Prostate gland (tissue), 2 donors: ENCODE measurements around the gene GRAMD1B.

Experiments
- POLR2A ChIP-seq: fragments of 450-650 bp; IDR thresholded peaks from one replicate; pipeline ENCODE4 v1.6.1; 2016; ENCODE audit warnings: antibody characterized with exemption, mild to moderate bottlenecking
- POLR2AphosphoS5 ChIP-seq: sonication (generic); formaldehyde crosslinking; IDR thresholded peaks from one replicate; pipeline ENCODE4 v1.6.1; 2017; ENCODE audit warnings: antibody characterized with exemption
- TF ChIP-seq, protein P1 (sequence below), 4 experiments: fragments of 200-600 bp in 2 of 4; fragments of 450-650 bp in 2 of 4; sonication (generic) in 2 of 4; IDR thresholded peaks; 1 replicate in 3 of 4; 2 replicates in 1 of 4; pipeline ENCODE4 v1.5.1; 2016 to 2019; ENCODE audit warnings: antibody characterized with exemption in 4 of 4, mild to moderate bottlenecking in 2 of 4, moderate library complexity in 2 of 4

DNA sequence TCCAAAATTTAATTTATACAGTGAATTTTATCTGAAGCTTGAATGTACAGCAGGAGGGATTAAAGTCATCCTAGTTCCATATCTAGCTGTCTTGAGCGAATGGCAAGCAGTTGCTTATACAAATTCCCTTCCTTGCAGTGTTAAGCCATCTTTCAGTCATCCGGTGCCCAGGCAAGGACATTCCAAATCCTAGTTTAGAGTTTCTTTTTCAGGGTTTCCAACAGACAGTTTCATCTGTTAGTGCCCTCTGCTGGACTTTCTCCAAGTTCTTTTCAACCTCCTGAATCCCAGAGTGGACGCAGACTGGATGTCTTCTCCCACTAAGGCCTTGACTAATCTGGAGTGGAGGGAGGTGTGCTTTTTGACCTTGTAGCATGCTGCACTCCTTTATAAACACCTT, 45.4 kb downstream of the GRAMD1B start:
- TF ChIP-seq POLR2AphosphoS5 (no peak), POLR2A (no peak)
- TF ChIP-seq, protein P1, sequence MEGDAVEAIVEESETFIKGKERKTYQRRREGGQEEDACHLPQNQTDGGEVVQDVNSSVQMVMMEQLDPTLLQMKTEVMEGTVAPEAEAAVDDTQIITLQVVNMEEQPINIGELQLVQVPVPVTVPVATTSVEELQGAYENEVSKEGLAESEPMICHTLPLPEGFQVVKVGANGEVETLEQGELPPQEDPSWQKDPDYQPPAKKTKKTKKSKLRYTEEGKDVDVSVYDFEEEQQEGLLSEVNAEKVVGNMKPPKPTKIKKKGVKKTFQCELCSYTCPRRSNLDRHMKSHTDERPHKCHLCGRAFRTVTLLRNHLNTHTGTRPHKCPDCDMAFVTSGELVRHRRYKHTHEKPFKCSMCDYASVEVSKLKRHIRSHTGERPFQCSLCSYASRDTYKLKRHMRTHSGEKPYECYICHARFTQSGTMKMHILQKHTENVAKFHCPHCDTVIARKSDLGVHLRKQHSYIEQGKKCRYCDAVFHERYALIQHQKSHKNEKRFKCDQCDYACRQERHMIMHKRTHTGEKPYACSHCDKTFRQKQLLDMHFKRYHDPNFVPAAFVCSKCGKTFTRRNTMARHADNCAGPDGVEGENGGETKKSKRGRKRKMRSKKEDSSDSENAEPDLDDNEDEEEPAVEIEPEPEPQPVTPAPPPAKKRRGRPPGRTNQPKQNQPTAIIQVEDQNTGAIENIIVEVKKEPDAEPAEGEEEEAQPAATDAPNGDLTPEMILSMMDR (IDR thresholded peaks at IDR 0.05), result no peak
